Kidney epithelial cell (primary cell): ENCODE results near the gene AP3D1. TPM values are rescaled to one million over a fixed set of nuclear protein-coding genes. Genes with fewer than 3 reads are reported as not detected.

Experiments
- DNase-seq: peaks from one replicate; pipeline ENCODE4 v3.0.0-alpha.2; 2010; ENCODE audit warnings: low read depth
- H3K27me3 ChIP-seq: 2 replicates; pipeline ENCODE4 v1.6.0; 2011; ENCODE audit warnings: low read length; ENCODE audit not compliant: control insufficient read depth, insufficient read depth
- H3K36me3 ChIP-seq: 2 replicates; pipeline ENCODE4 v1.5.1; 2011; ENCODE audit warnings: low read length; ENCODE audit not compliant: control insufficient read depth, insufficient read depth
- H3K4me3 ChIP-seq: 2 replicates; pipeline ENCODE4 v1.5.1; 2011; ENCODE audit warnings: low read depth, mild to moderate bottlenecking, control low read depth, low read length
- CTCF ChIP-seq: IDR thresholded peaks from 2 replicates; pipeline ENCODE4 v1.5.1; 2011; ENCODE audit warnings: mild to moderate bottlenecking, moderate library complexity, low read length, control low read depth, inconsistent platforms; ENCODE audit not compliant: insufficient read depth, poor library complexity, severe bottlenecking
- total RNA-seq: library from RNA; depleted of rRNA; stranded (reverse); fragments of >200 nt; gene quantifications from 2 replicates; pipeline ENCODE4 v1.2.3, GENCODE V29; 2015

Gene AP3D1
- total RNA-seq, 1 donor from 2014 or later, result 178 TPM

- no peak for DNase-seq
- TF ChIP-seq CTCF, result no peak
- H3K36me3 ChIP-seq, result peaks cover 1% of the 10 kb centered on the region
- H3K4me3 ChIP-seq, result no peak overlapping the region
- H3K27me3 ChIP-seq, result no peaks in the 10 kb centered on the region
These were observed 33.1 kb upstream of the AP3D1 start for GRCh38 chr19:2184422-2184975.

GRCh38 chr19:2181633-2181997, 30.2 kb upstream of the AP3D1 start:
- Histone ChIP-seq H3K36me3 (no peaks in the 10 kb centered on the region), H3K4me3 (no peak overlapping the region), H3K27me3 (no peaks in the 10 kb centered on the region)
- no peak for TF ChIP-seq CTCF
- no peak for DNase-seq

GRCh38 chr19:2180881-2181632, 29.7 kb upstream of the AP3D1 start:
- H3K27me3 ChIP-seq, result no peaks in the 10 kb centered on the region
- no peak for DNase-seq
- no peak overlapping the region for H3K4me3 ChIP-seq
- TF ChIP-seq CTCF, result no peak
- no peaks in the 10 kb centered on the region for H3K36me3 ChIP-seq

- TF ChIP-seq CTCF, result no peak
- Histone ChIP-seq H3K27me3 (no peaks in the 10 kb centered on the region), H3K4me3 (no peak overlapping the region), H3K36me3 (no peaks in the 10 kb centered on the region)
- DNase-seq, result no peak
These were observed 28.7 kb upstream of the AP3D1 start for GRCh38 chr19:2180114-2180513.

- no peak for DNase-seq
- Histone ChIP-seq H3K4me3 (no peak overlapping the region), H3K36me3 (no peaks in the 10 kb centered on the region), H3K27me3 (no peaks in the 10 kb centered on the region)
- no peak for TF ChIP-seq CTCF
These were observed 27.7 kb upstream of the AP3D1 start for GRCh38 chr19:2179095-2179494.
